ENCODE measurements around the gene C3orf22. TPM values are rescaled to one million over a fixed set of nuclear protein-coding genes. Genes with fewer than 3 reads are reported as not detected.

Gene C3orf22
- total RNA-seq, 3 donors from 2014 or later: not detected

GRCh38 chr3:126567696-126568438, 9.1 kb upstream of the C3orf22 start:
- Histone ChIP-seq H3K4me3 (no peak overlapping the region), H3K27ac (no peak overlapping the region), H3K27me3 (no peaks in the 10 kb centered on the region), H3K36me3 (no peaks in the 10 kb centered on the region), H3K9me3 (peaks cover 4 to 6% of the 10 kb centered on the region in 2 donors), H3K4me1 (no peaks in the 10 kb centered on the region)
- DNase-seq (ENCODE audit: low spot score in 2 of 2): peak in 1 of 2 donors; percentile 11
- intact Hi-C loops (cut with DNase I; ENCODE audit: low total_unique reads): no loop called here
- TF ChIP-seq POLR2AphosphoS5 (IDR thresholded peaks at IDR 0.05) (no peak), POLR2A (IDR thresholded peaks at IDR 0.05) (no peak), CTCF (IDR thresholded peaks at IDR 0.05) (no peak)

- no peak for DNase-seq (ENCODE audit: low spot score in 2 of 2)
- Histone ChIP-seq H3K27ac (no peak overlapping the region), H3K27me3 (no peaks in the 10 kb centered on the region), H3K4me1 (no peaks in the 10 kb centered on the region), H3K9me3 (peaks cover 4 to 24% of the 10 kb centered on the region in 2 donors), H3K4me3 (no peak overlapping the region), H3K36me3 (no peaks in the 10 kb centered on the region)
- TF ChIP-seq CTCF (IDR thresholded peaks at IDR 0.05) (no peak), POLR2AphosphoS5 (IDR thresholded peaks at IDR 0.05) (no peak), POLR2A (IDR thresholded peaks at IDR 0.05) (no peak)
- intact Hi-C loops (cut with DNase I; ENCODE audit: low total_unique reads): no loop called here
Measured at GRCh38 chr3:126562737-126563276, 4.1 kb upstream of the C3orf22 start.

- no peak overlapping the region for H3K4me3 ChIP-seq
- intact Hi-C loops (cut with DNase I; ENCODE audit: low total_unique reads): no loop called here
- H3K9me3 ChIP-seq: peaks cover 0 to 17% of the 10 kb centered on the region in 2 donors
- H3K4me1 ChIP-seq: no peaks in the 10 kb centered on the region
- no peaks in the 10 kb centered on the region for H3K27me3 ChIP-seq
- no peak overlapping the region for H3K27ac ChIP-seq
- no peak for DNase-seq (ENCODE audit: low spot score in 2 of 2)
- H3K36me3 ChIP-seq: no peaks in the 10 kb centered on the region
- TF ChIP-seq POLR2AphosphoS5 (IDR thresholded peaks at IDR 0.05) (no peak), POLR2A (IDR thresholded peaks at IDR 0.05) (no peak), CTCF (IDR thresholded peaks at IDR 0.05) (no peak)
Measured at GRCh38 chr3:126557761-126558160, 971 bp downstream of the C3orf22 start.

GRCh38 chr3:126557415-126557745, 1.4 kb downstream of the C3orf22 start:
- Histone ChIP-seq H3K4me3 (no peak overlapping the region), H3K4me1 (no peaks in the 10 kb centered on the region), H3K27ac (no peak overlapping the region), H3K27me3 (no peaks in the 10 kb centered on the region), H3K36me3 (no peaks in the 10 kb centered on the region), H3K9me3 (peaks cover 0 to 14% of the 10 kb centered on the region in 2 donors)
- no peak for DNase-seq (ENCODE audit: low spot score in 2 of 2)
- TF ChIP-seq CTCF (IDR thresholded peaks at IDR 0.05) (no peak), POLR2AphosphoS5 (IDR thresholded peaks at IDR 0.05) (no peak), POLR2A (IDR thresholded peaks at IDR 0.05) (no peak)
- intact Hi-C loops (cut with DNase I; ENCODE audit: low total_unique reads): no loop called here

GRCh38 chr3:126556637-126557414, 1.9 kb downstream of the C3orf22 start:
- H3K4me1 ChIP-seq: no peaks in the 10 kb centered on the region

More at GRCh38 chr3:126556637-126557414, 1.9 kb downstream of the C3orf22 start:
- no peak for DNase-seq (ENCODE audit: low spot score in 2 of 2)
- Histone ChIP-seq H3K4me3 (no peak overlapping the region), H3K27ac (no peak overlapping the region), H3K9me3 (peaks cover 0 to 11% of the 10 kb centered on the region in 2 donors), H3K27me3 (no peaks in the 10 kb centered on the region), H3K36me3 (no peaks in the 10 kb centered on the region)
- intact Hi-C loops (cut with DNase I; ENCODE audit: low total_unique reads): no loop called here
- TF ChIP-seq CTCF (IDR thresholded peaks at IDR 0.05) (no peak), POLR2AphosphoS5 (IDR thresholded peaks at IDR 0.05) (no peak), POLR2A (IDR thresholded peaks at IDR 0.05) (no peak)

Measured in breast epithelium (tissue), 4 donors.